Liver (tissue), 3 donors: Measurements from ENCODE around the gene LRP10.

Experiments
- EGR1 ChIP-seq, 2 donors: IDR thresholded peaks; 2 replicates each; pipeline ENCODE4 v1.6.1; 2016 to 2018; ENCODE audit warnings: antibody characterized with exemption in 2 of 2, low read depth in 2 of 2
- JUND ChIP-seq, 2 donors: IDR thresholded peaks; 2 replicates each; pipeline ENCODE4 v1.6.1; 2016; ENCODE audit warnings: antibody characterized with exemption in 2 of 2
- RAD21 ChIP-seq, 2 donors: IDR thresholded peaks; 2 replicates each; pipeline ENCODE4 v1.6.1; 2016; ENCODE audit warnings: antibody characterized with exemption in 2 of 2, mild to moderate bottlenecking in 2 of 2
- RXRA ChIP-seq, 2 donors: IDR thresholded peaks; 2 replicates each; pipeline ENCODE4 v1.6.1; 2017 to 2018; ENCODE audit warnings: antibody characterized with exemption in 2 of 2, mild to moderate bottlenecking in 1 of 2
- YY1 ChIP-seq: IDR thresholded peaks from 2 replicates; pipeline ENCODE4 v1.6.1; 2016; ENCODE audit warnings: antibody characterized with exemption, mild to moderate bottlenecking
- TF ChIP-seq, protein P1 (sequence below): fragments of 150-350 bp; IDR thresholded peaks from 2 replicates; pipeline ENCODE4 v1.5.1; 2017; ENCODE audit warnings: improper control_type of control experiment, low read depth, low read length; ENCODE audit not compliant: missing input control
- TF ChIP-seq, protein P2 (sequence below): IDR thresholded peaks from 2 replicates; pipeline ENCODE4 v1.6.1; 2016; ENCODE audit warnings: antibody characterized with exemption, mild to moderate bottlenecking
- TF ChIP-seq, protein P3 (sequence below): IDR thresholded peaks from 2 replicates; pipeline ENCODE4 v1.6.1; 2016; ENCODE audit warnings: antibody characterized with exemption
- donor health status: healthy.
- donor health status: healthy.

DNA sequence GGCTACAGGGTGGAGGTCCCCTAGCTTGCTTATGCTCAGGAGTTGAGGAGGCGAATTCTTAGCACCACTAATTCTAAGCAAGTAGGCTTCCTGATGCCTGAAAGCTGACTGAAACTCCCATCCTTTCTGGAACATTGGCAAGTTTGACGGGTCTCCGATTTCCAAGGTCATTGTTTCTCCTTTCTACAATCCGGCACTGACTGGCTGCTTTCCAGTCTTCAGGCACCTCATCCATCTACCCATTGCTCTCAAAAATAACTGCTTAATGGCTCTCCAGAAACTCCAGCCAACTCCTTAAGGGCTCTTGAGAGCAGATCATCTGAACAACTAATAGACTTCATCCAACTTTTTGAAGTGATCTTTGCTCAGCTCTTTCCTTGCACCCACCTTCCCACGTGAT lies 24.8 kb downstream of the LRP10 start:
- TF ChIP-seq EGR1 (IDR thresholded peaks at IDR 0.05; ENCODE audit: low read depth in 2 of 2): no peak
- TF ChIP-seq, protein P1, sequence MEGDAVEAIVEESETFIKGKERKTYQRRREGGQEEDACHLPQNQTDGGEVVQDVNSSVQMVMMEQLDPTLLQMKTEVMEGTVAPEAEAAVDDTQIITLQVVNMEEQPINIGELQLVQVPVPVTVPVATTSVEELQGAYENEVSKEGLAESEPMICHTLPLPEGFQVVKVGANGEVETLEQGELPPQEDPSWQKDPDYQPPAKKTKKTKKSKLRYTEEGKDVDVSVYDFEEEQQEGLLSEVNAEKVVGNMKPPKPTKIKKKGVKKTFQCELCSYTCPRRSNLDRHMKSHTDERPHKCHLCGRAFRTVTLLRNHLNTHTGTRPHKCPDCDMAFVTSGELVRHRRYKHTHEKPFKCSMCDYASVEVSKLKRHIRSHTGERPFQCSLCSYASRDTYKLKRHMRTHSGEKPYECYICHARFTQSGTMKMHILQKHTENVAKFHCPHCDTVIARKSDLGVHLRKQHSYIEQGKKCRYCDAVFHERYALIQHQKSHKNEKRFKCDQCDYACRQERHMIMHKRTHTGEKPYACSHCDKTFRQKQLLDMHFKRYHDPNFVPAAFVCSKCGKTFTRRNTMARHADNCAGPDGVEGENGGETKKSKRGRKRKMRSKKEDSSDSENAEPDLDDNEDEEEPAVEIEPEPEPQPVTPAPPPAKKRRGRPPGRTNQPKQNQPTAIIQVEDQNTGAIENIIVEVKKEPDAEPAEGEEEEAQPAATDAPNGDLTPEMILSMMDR: no peak
- no peak for TF ChIP-seq JUND (IDR thresholded peaks at IDR 0.05)
- TF ChIP-seq YY1: no peak
- no peak for TF ChIP-seq RAD21 (IDR thresholded peaks at IDR 0.05)
- TF ChIP-seq, protein P2, sequence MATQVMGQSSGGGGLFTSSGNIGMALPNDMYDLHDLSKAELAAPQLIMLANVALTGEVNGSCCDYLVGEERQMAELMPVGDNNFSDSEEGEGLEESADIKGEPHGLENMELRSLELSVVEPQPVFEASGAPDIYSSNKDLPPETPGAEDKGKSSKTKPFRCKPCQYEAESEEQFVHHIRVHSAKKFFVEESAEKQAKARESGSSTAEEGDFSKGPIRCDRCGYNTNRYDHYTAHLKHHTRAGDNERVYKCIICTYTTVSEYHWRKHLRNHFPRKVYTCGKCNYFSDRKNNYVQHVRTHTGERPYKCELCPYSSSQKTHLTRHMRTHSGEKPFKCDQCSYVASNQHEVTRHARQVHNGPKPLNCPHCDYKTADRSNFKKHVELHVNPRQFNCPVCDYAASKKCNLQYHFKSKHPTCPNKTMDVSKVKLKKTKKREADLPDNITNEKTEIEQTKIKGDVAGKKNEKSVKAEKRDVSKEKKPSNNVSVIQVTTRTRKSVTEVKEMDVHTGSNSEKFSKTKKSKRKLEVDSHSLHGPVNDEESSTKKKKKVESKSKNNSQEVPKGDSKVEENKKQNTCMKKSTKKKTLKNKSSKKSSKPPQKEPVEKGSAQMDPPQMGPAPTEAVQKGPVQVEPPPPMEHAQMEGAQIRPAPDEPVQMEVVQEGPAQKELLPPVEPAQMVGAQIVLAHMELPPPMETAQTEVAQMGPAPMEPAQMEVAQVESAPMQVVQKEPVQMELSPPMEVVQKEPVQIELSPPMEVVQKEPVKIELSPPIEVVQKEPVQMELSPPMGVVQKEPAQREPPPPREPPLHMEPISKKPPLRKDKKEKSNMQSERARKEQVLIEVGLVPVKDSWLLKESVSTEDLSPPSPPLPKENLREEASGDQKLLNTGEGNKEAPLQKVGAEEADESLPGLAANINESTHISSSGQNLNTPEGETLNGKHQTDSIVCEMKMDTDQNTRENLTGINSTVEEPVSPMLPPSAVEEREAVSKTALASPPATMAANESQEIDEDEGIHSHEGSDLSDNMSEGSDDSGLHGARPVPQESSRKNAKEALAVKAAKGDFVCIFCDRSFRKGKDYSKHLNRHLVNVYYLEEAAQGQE: no peak
- TF ChIP-seq RXRA (IDR thresholded peaks at IDR 0.05): no peak
- TF ChIP-seq, protein P3, sequence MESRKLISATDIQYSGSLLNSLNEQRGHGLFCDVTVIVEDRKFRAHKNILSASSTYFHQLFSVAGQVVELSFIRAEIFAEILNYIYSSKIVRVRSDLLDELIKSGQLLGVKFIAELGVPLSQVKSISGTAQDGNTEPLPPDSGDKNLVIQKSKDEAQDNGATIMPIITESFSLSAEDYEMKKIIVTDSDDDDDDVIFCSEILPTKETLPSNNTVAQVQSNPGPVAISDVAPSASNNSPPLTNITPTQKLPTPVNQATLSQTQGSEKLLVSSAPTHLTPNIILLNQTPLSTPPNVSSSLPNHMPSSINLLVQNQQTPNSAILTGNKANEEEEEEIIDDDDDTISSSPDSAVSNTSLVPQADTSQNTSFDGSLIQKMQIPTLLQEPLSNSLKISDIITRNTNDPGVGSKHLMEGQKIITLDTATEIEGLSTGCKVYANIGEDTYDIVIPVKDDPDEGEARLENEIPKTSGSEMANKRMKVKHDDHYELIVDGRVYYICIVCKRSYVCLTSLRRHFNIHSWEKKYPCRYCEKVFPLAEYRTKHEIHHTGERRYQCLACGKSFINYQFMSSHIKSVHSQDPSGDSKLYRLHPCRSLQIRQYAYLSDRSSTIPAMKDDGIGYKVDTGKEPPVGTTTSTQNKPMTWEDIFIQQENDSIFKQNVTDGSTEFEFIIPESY: no peak
